ENCODE measurements around the gene TMC1.

GRCh38 chr9:72675586-72675985 lies 154.2 kb downstream of the TMC1 start:
- TF ChIP-seq CTCF (IDR thresholded peaks at IDR 0.05; ENCODE audit: borderline replicate concordance, extremely low read depth, low read length, poor library complexity, severe bottlenecking) (no peak), EZH2 (IDR thresholded peaks at IDR 0.05; ENCODE audit: borderline replicate concordance, low read depth, low read length, severe bottlenecking) (no peak)
